K562 (cell line): Measurements from ENCODE around the gene TRIM40. TPM values are rescaled to one million over a fixed set of nuclear protein-coding genes. Genes with fewer than 3 reads are reported as not detected.

Experiments used
- FOXP4 ChIP-seq: sonication (generic); formaldehyde crosslinking; IDR thresholded peaks from 2 replicates; pipeline ENCODE4 v1.8.0; 2022; ENCODE audit warnings: mild to moderate bottlenecking, missing genetic modification reagents, borderline replicate concordance
- NRF1 ChIP-seq, 2 experiments: fragments of 450-650 bp; IDR thresholded peaks in 1 of 2; conservative IDR thresholded peaks in 1 of 2; 2 replicates each; pipeline ENCODE4 v1.6.1; 2014; ENCODE audit warnings: mild to moderate bottlenecking in 2 of 2
- RAD21 ChIP-seq, 2 experiments: fragments of 250-450 bp in 1 of 2; fragments of 450-650 bp in 1 of 2; sonication (Bioruptor Pico) in 1 of 2; formaldehyde crosslinking in 1 of 2; IDR thresholded peaks in 1 of 2; conservative IDR thresholded peaks in 1 of 2; 2 replicates each; pipeline versions ENCODE4 v1.4.0 to v1.8.0; 2020 to 2022; ENCODE audit warnings: mild to moderate bottlenecking in 2 of 2, moderate library complexity in 1 of 2
- REST ChIP-seq, 2 experiments: fragments of 450-650 bp; formaldehyde crosslinking in 1 of 2; IDR thresholded peaks; 2 replicates each; pipeline versions ENCODE4 v1.4.0 to v1.6.1; 2014 to 2020; ENCODE audit warnings: mild to moderate bottlenecking in 2 of 2, borderline replicate concordance in 1 of 2, low read depth in 1 of 2
- SIRT6 ChIP-seq: IDR thresholded peaks from one replicate; pipeline ENCODE4 v1.6.1; 2012; ENCODE audit warnings: low read depth, mild to moderate bottlenecking, control low read depth, inconsistent platforms, low read length, moderate library complexity
- SMARCA4 ChIP-seq: fragments of 450-650 bp; IDR thresholded peaks from 2 replicates; pipeline ENCODE4 v1.6.1; 2016
- SNRNP70 ChIP-seq: fragments of 200-400 bp; formaldehyde crosslinking; optimal IDR thresholded peaks from 2 replicates; pipeline ENCODE3; 2017; ENCODE audit warnings: low read depth, low read length
- SP1 ChIP-seq: sonication (generic); formaldehyde crosslinking; IDR thresholded peaks from 2 replicates; pipeline ENCODE4 v1.8.1; 2022; ENCODE audit warnings: mild to moderate bottlenecking, missing genetic modification reagents
- SRSF1 ChIP-seq: fragments of 200-400 bp; formaldehyde crosslinking; IDR thresholded peaks from 2 replicates; pipeline ENCODE4 v1.6.1; 2017; ENCODE audit warnings: mild to moderate bottlenecking, low read depth, low read length, moderate library complexity
- TRIM25 ChIP-seq: fragments of 450-650 bp; IDR thresholded peaks from 2 replicates; pipeline ENCODE4 v1.7.0; 2016; ENCODE audit warnings: borderline replicate concordance
- ZFP36 ChIP-seq: fragments of 150-350 bp; IDR thresholded peaks from 2 replicates; pipeline ENCODE4 v1.6.1; 2018; ENCODE audit warnings: low read length, low read depth; ENCODE audit not compliant: partially characterized antibody
- ZFX ChIP-seq: sonication (generic); formaldehyde crosslinking; IDR thresholded peaks from 2 replicates; pipeline ENCODE4 v1.8.0; 2022; ENCODE audit warnings: mild to moderate bottlenecking, missing genetic modification reagents, moderate library complexity
- ZNF324 ChIP-seq: fragments of 250-450 bp; sonication (Bioruptor Pico); IDR thresholded peaks from 2 replicates; pipeline ENCODE4 v1.4.0; 2020; ENCODE audit warnings: mild to moderate bottlenecking
- ZNF444 ChIP-seq: fragments of 250-450 bp; sonication (Bioruptor Pico); IDR thresholded peaks from 2 replicates; pipeline ENCODE4 v1.4.0; 2020; ENCODE audit warnings: mild to moderate bottlenecking, moderate library complexity
- ZNF551 ChIP-seq: fragments of 250-450 bp; sonication (Bioruptor Pico); IDR thresholded peaks from 2 replicates; pipeline ENCODE4 v1.5.0; 2021; ENCODE audit warnings: mild to moderate bottlenecking, moderate library complexity
- polyA plus RNA-seq, 8 experiments: library from polyadenylated mRNA; depleted of rRNA in 4 of 8; stranded (reverse) in 5 of 8; unstranded in 3 of 8; fragments of >200 nt; fragmentation: Nextera tagmentation in 2 of 8; fragmentation: Illumina TruSeq in 1 of 8; extraction: Ambion mirVana in 2 of 8; extraction: Trizol in 1 of 8; gene quantifications; 2 replicates each; pipeline versions ENCODE4 v1.2.1 to v1.2.3, GENCODE V29; 2011 to 2014; ENCODE audit warnings: inconsistent platforms in 1 of 8, missing spikeins in 1 of 8
- total RNA-seq, 7 experiments: library from RNA; depleted of rRNA in 6 of 7; stranded (reverse); fragments of >200 nt in 6 of 7; fragmentation: Illumina TruSeq in 2 of 7; extraction: Trizol in 2 of 7; gene quantifications; 2 replicates each; pipeline versions ENCODE4 v1.2.1 to v1.2.3, GENCODE V29; 2011 to 2021; ENCODE audit warnings: low replicate concordance in 1 of 7

Gene TRIM40
- total and polyA plus RNA-seq, 9 of the 15 experiments (the other 6 are each of a cell fraction or from before 2014, with no cell fraction given): 0.04 to 0.08 TPM; not detected in 7

GRCh38 chr6:30169658-30170614, 34.0 kb downstream of the TRIM40 start (continued):
- TF ChIP-seq SIRT6: no peak
- TF ChIP-seq ZNF324 (CRISPR knock-in tag): no peak
- TF ChIP-seq NRF1 (conservative IDR thresholded peaks at IDR 0.05 in 1 of 2, IDR thresholded peaks at IDR 0.05 in 1 of 2): no peak
- TF ChIP-seq ZFP36: no peak
- TF ChIP-seq ZNF444 (CRISPR knock-in tag): no peak
- TF ChIP-seq ZFX (CRISPR knock-in tag): no peak
- TF ChIP-seq SNRNP70: no peak
- TF ChIP-seq SP1 (CRISPR knock-in tag): no peak
- no peak for TF ChIP-seq ZNF551 (CRISPR knock-in tag)
- no peak for TF ChIP-seq SRSF1
- peak; percentile 82 to 92 for TF ChIP-seq RAD21 (CRISPR knock-in tag; conservative IDR thresholded peaks at IDR 0.05 in 1 of 2, IDR thresholded peaks at IDR 0.05 in 1 of 2)
- TF ChIP-seq FOXP4: no peak
- no peak for TF ChIP-seq TRIM25
- peak; percentile 73 for TF ChIP-seq REST (IDR thresholded peaks at IDR 0.05; ENCODE audit: borderline replicate concordance)
- no peak for TF ChIP-seq REST (CRISPR knock-in tag; IDR thresholded peaks at IDR 0.05; ENCODE audit: low read depth)
- no peak for TF ChIP-seq SMARCA4
